Medulla oblongata (tissue), 1 donor: ENCODE data around the gene GID4.

ENCODE experiments used
- DNase-seq: peaks from one replicate; pipeline ENCODE4 v3.0.0-alpha.2; 2015; ENCODE audit errors: extremely low spot score

The GID4 gene

GRCh38 chr17:18016426-18016825 lies 22.8 kb upstream of the GID4 start:
- DNase-seq: no peak

- no peak for DNase-seq
Measured at GRCh38 chr17:18017958-18018357, 21.2 kb upstream of the GID4 start.

- no peak for DNase-seq
Measured at GRCh38 chr17:18018411-18018921, 20.7 kb upstream of the GID4 start.

GRCh38 chr17:18019838-18020154 lies 19.4 kb upstream of the GID4 start:
- DNase-seq: no peak

GRCh38 chr17:18020971-18021370 lies 18.2 kb upstream of the GID4 start:
- no peak for DNase-seq

GRCh38 chr17:18021372-18021771 lies 17.8 kb upstream of the GID4 start:
- DNase-seq: no peak

- peak; percentile 53 for DNase-seq
Measured at GRCh38 chr17:18025241-18025944, 13.8 kb upstream of the GID4 start.

- DNase-seq: peak; percentile 69
Measured at GRCh38 chr17:18025945-18026776, 13.0 kb upstream of the GID4 start.

GRCh38 chr17:18027280-18027679 lies 11.9 kb upstream of the GID4 start:
- no peak for DNase-seq

GRCh38 chr17:18028114-18028951 lies 10.9 kb upstream of the GID4 start:
- DNase-seq: no peak

- DNase-seq: no peak
Measured at GRCh38 chr17:18028952-18029540, 10.2 kb upstream of the GID4 start.

- DNase-seq: no peak
Measured at GRCh38 chr17:18031955-18032354, 7.3 kb upstream of the GID4 start.

- DNase-seq: peak; percentile 93
Measured at GRCh38 chr17:18033442-18034099, 5.6 kb upstream of the GID4 start.

- no peak for DNase-seq
Measured at GRCh38 chr17:18035704-18036103, 3.5 kb upstream of the GID4 start.

GRCh38 chr17:18037486-18037885 lies 1.7 kb upstream of the GID4 start:
- peak; percentile 50 for DNase-seq

GRCh38 chr17:18038149-18038850 lies 908 bp upstream of the GID4 start:
- DNase-seq: no peak

- DNase-seq: no peak
Measured at GRCh38 chr17:18039535-18040260, 490 bp downstream of the GID4 start.

- no peak for DNase-seq
Measured at GRCh38 chr17:18040261-18040858, 1.2 kb downstream of the GID4 start.

- DNase-seq: no peak
Measured at GRCh38 chr17:18041776-18042175, 2.6 kb downstream of the GID4 start.

GRCh38 chr17:18042983-18043382 lies 3.8 kb downstream of the GID4 start:
- no peak for DNase-seq
